SK-N-MC (cell line): ENCODE measurements around the gene CACTIN.

Experiments
- EZH2 ChIP-seq: fragments of 200-600 bp; sonication (generic); IDR thresholded peaks from one replicate; pipeline ENCODE4 v1.6.1; 2017; ENCODE audit warnings: antibody characterized with exemption
- FOXP2 ChIP-seq: optimal IDR thresholded peaks from 2 replicates; pipeline ENCODE3; 2011; ENCODE audit warnings: mild to moderate bottlenecking, moderate library complexity; ENCODE audit not compliant: insufficient read depth; ENCODE audit errors: extremely low read length, control extremely low read depth
- POLR2AphosphoS5 ChIP-seq: IDR thresholded peaks from 2 replicates; pipeline ENCODE4 v1.6.1; 2012; ENCODE audit warnings: mild to moderate bottlenecking, low read depth, low read length, borderline replicate concordance

DNA sequence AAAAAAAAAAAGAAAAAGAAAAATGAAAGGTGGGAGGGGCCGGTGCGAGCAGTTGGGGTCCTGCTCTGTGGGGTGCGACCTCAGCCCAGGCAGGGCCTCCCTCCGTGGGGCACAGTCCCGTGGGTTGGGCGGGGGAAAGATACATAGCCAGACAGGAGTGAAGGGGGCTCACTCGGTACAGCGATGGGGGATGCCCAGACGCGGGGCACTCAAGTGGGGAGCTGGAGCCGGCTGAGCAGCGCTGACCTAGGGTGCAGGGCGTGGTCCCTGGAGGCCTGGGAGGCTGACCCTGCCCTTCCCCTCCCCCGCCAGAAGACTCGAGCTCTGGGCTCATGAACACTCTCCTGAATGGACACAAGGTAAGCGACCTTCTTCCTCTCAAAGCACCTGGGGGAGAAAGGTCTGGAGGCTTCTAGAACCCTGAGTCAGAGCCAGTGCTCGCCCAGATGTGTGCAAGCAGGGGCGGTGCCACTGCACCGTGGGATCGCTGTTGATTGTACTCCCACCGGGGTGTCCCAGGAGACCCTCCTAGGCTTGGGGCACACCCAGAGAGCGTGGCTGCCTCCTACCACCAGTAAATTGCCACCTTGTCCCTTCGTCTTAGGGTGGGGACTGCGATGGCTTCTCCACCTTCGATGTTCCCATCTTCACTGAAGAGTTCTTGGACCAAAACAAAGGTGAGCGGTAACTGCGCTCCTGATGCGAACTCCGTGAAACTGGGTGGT is 50.5 kb downstream of the CACTIN start:
- no peak for TF ChIP-seq POLR2AphosphoS5
- TF ChIP-seq EZH2 = no peak
- TF ChIP-seq FOXP2 = no peak
